Measurements from ENCODE around the gene SNIP1.
"Not testable (repeated sequence)": the region's sequence is repeated elsewhere in the genome, so short reads cannot be mapped to it uniquely, and the experiment has no call there.

The SNIP1 gene

DNA sequence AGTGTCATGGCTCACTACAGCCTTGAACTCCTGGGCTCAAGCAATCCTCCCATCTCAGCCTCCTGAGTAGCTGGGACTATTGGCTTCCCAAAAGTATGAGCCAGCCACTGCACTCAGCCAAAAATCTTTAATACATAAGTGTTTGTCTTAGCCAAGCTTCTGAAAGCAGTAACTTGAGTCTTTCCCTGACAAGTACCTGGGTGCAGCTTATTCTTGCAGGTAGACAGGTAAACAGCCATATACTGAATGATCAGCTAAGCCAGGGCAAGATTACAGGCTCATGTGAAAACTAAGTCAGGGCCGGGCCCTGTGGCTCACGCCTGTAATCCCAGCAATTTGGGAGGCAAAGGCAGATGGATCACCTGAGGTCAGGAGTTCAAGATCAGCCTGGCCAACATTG lies 47.4 kb downstream of the SNIP1 start:
- no peak for DNase-seq

DNA sequence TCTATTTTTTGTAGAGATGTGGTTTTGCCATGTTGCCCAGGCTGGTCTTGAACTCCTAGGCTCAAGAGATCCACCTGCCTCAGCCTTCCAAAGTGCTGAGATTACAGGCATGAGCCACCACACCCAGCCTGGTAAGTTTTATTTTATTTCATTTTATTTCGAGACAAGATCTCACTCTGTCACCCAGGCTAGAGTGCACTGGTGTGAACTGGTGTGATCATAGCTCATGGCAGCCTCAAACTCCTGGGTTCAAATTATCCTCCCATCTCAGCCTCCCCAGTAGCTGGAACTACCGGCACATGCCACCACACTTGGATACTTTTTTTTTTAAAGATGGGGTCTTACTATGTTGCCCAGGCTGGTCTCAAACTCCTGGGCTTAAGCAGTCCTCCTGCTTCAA lies 51.3 kb downstream of the SNIP1 start:
- not testable (repeated sequence) for DNase-seq

DNA sequence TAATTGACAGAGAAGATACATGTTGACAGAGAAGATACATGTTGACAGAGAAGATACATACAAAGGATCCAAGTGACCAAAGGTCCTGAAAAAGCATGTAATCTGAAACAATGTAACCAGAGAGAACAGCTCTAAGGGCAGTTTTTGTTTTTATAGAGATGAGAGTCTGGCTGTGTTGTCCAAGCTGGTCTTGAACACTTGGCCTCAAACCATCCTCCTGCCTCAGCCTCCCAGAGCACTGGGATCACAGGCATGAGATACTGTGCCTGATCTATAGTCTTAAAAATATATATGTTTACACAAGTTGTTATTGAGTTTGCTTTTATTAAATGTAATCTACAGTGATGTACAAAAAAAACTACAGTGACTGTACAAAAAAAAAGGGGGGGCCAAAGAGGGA lies 52.0 kb downstream of the SNIP1 start:
- no peak for DNase-seq

DNA sequence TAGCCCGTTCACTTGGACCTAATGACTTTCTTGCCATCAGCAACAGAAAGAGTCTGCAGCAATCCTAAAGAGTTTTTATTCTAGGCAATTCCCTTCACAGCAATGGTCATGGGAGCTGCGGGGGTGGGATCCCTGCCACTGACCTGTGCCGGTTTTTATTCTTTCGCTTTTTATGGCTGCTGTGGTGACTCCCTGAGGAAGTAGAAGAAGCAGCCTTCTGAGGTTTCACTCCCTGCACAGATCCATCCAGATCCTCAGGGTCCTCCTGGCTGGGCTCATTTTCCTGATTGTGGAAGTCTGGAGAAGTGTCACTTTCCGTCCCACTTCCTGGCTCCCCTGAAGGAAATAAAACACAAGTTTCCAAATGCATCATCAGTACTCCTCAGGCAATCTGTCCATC lies 52.4 kb downstream of the SNIP1 start:
- DNase-seq, result no peak

DNA sequence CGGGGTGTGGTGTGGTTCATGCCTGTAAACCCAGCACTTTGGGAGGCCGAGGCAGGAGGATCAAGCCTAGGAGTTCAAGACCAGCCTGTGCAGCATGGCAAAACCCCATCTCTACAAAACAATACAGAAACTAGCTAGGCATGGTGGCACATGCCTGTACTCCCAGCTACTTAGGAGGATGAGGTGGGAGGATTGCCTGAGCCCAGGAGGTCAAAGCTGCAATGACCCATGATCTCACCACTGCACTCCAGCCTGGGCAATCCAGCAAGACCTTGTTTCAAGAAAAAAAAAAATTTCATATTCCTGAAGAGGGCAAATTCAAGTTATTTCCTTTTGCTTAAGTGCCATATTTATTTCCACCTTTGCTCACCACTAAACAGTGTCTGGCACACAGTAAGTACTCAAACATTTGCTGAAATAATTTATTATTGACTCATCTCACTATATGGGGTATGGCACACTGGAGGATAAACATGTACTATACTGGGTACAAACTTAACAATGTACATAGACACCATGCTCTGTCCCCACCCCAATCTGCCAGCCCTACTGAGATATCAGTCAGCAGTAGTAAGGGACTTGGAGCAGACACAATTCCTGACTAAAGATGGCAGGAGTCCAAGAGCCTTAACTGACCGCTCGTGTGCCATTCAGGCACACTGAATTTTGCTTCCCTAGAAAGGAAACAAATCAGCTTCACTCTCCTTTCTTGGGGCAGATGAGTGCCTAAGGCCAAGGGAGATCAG lies 55.0 kb downstream of the SNIP1 start:
- DNase-seq, result no peak

DNA sequence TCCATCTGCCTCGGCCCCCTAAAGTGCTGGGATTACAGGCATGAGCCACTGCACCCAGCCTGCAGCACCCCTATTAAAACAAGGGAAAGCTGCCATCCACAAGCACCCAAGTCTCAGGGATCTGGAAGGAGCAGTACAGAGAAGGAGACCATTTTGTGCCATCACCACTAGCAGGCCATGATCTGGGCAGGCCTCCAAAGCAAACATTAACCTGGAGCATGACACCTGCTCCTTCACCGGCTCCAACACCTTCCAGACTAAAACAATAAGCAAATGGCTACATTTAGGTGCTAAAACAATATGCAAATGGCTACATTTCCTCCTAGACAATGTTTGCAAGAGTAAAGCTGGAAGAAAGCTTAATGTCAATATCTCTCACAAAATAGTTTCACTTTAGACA lies 56.3 kb downstream of the SNIP1 start:
- DNase-seq, result no peak

GRCh38 chr1:37495875-37496274 lies 58.2 kb downstream of the SNIP1 start:
- no peak for DNase-seq

DNA sequence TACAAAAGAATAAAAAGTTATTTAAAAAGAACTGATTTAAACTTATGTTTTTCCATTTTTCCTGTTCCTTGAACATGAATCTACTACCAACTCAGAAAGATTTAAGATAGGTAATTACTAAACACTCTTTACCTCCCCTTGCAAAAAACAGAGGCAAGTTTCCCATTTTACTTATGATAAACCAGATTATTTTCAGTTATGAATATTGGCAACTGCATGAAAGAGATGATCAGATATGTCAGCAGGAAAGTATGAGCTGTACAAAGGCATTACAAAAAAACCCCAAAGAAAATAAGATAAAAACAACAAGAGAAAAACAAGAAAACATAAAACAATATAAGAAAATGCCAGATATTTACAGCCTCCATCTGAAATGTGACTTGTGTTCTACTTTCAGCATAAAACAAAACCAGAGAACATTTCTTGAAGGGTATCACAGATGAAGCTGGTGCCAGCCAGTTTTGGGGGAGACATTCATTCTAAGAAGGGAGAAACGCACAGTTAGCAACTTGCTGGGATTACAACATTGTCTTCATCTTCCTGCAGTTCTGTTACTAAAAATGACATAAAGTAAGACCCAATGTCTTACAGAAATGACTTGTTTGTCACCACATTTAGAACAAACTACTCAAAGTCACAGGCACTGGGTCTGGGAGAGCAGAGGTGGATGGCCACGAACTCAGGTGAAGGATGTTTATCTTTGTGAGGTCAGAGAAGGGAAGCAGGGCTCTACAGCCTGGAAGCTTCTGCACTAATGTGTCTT lies 60.6 kb downstream of the SNIP1 start:
- no peak for DNase-seq

DNA sequence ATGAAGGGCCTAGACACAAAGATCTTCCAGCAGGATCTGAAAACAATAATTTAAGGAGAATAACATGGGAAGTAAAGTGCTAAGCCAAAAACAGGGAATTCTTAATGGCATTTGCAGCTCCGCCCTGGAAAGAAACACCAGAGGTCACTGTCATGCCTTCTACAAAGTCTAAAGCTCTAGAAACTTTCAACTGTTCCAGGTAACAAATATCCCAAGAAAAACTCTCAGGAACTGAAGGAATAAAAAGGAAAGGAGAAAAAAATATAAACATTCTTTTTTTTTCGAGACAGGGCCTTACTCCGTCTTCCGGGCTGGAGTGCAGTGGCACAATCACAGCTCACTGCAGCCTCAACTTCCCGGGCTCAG lies 66.5 kb downstream of the SNIP1 start:
- DNase-seq, result no peak

DNA sequence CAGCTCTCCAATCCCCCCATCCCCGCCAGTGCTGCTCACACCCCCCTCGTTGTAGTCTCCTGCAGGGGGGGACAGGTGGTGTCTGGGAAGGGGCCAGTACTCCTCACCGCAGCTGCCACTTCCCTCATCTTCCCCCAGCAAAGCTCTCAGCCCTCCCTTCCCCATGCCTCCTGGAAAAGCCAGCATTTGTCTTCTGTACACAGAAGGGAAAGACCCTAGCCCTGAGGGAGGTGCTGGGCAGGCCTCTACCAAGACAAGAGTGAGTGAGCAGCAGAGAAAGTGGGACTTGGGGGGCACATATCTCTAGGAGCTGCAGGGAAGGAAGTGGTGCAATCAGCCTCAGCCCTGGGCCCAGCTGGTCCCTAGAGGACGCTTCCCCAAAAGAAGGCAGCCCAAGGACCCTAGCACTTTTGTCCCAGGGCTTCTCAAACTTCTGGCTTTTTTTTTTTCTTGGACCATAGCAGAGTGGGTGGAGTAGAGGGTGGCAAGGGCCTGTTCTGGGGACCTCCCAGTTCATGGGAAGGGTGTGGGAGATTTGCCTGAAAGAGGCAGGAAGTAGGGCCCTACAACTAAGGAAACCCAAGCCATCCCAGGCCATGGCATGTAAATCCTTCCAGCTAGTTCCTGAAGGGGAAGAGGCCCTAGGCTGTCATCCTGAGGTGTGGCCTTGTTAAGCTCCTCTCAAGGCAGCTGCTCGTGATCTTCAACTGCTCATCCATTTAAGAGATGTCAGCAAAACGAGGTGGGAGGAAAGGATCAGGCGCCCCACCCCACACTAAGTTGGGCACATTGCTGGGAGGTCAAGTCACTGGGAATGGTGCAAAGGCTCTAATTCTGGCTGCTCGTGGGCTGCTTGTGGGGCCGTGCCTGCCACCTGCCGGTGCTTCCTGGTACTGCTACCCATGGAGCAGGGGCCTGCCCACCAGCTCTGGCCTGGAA lies 67.1 kb downstream of the SNIP1 start:
- DNase-seq, result peak; percentile 81

GRCh38 chr1:37485902-37486679 lies 68.0 kb downstream of the SNIP1 start:
- DNase-seq, result no peak
